ENCODE results near the gene SORBS1.

Gene SORBS1

GRCh38 chr10:95391581-95392216, 169.5 kb downstream of the SORBS1 start:
- peak; percentile 40 for DNase-seq (ENCODE audit: low read depth, low spot score)

DNA sequence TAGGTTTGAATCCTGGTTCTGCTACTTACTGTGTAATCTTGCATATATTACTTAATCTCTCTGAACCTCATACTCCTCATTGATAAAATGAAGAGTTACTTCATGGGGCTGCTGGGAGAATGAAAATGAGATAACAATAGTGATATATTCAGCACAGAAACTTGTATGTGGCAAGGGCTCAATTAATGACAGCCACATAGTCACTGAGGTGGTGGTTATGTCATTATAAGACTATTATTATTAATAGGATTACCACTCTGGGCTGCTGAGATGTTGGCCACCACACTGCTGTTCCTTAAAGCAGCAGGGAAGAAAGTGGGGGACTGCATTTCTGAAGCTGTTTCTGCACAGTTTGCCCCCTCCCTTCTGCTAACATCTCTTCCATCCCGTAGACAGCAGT, 170.0 kb downstream of the SORBS1 start:
- no peak for DNase-seq (ENCODE audit: low read depth, low spot score)

GRCh38 chr10:95389982-95390381, 171.2 kb downstream of the SORBS1 start:
- DNase-seq (ENCODE audit: low read depth, low spot score) = no peak

GRCh38 chr10:95389176-95389575, 172.0 kb downstream of the SORBS1 start:
- no peak for DNase-seq (ENCODE audit: low read depth, low spot score)

GRCh38 chr10:95388539-95388938, 172.6 kb downstream of the SORBS1 start:
- DNase-seq (ENCODE audit: low read depth, low spot score) = no peak

DNA sequence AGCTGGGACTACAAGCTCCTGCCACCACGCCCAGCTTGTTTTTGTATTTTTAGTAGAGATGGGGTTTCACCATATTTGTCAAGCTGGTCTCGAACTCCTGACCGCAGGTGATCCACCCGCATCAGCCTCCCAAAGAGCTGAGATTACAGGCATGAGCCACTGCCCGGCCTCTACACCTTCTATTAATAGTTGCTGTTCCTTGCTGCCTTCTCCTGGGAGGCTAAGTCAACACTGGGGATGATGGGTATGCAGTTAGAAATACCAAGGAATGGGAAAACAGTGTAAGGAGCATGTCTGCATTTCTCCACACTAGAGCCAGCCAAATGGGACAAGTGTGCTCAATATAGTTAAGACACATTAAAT, 173.1 kb downstream of the SORBS1 start:
- DNase-seq (ENCODE audit: low read depth, low spot score) = no peak

DNA sequence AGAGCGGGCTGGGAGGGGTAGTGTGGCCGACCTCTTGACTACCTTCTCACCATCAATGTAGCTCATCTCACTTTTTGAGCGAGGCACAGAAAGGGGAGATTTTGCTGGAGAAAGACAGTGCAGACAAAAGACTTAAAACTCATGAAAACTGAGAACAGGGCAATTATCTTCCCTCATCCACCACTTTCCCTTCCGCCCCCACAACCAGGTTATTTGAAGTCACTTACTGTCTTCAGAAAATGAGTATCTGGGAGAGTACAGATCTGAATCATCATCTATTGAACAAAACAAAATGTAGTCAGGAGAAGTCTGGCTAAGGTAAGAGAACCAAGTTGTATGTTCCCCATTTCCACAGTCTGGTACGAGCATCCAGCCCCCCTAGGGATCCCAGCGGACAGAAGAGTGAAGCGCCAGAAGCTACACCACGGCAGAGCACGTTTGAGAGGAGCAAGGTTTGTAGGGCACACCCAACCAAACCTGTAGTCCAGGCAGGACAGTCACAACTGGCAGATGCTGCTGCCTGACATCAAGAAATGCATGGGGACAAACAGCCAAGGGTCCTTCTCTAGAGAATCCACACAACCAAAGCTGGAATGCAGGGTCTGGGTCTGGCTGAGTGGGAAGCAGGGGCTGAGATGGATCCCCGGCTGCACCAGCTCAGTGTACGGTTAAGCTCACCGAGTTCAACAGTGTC, 177.0 kb downstream of the SORBS1 start:
- no peak for DNase-seq (ENCODE audit: low read depth, low spot score)

GRCh38 chr10:95382596-95382995, 178.6 kb downstream of the SORBS1 start:
- DNase-seq (ENCODE audit: low read depth, low spot score) = no peak

DNA sequence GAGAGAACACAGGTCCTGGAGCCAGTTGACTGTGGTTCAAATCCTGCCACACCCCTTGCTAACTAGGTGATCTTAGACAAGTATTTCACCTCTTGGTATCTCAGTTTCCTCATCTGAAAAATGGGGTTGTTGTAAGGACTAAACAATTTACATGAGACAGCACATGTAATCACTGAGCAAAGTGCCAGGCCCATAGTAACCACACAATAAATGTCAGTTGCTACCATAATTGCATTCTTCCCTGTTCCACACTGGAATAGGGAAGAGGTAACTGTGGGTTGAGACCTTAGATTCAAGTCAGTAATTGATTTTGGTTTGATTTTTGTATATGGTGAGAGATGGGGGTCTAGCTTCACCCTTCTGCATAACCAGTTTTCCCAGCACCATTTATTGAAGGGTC, 179.0 kb downstream of the SORBS1 start:
- no peak for DNase-seq (ENCODE audit: low read depth, low spot score)

DNA sequence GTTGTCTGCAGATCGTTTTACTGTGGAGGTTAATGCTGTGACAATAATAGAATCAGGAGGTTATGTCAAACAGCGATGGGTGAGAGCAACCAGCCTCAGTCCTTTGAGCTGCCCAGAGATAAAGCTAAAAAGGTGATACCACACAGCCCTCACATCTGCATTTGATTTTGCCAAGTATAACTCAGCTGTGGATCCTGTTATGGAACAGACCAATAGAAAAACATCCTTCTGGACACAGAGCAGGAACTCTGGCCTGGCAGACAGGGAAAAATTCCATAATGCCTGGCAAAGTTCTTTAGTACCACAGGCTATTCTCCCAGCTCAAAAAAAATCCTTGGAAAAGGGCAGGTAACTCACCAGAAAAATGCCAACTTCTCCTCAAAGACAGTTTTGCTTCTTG, 183.2 kb downstream of the SORBS1 start:
- no peak for DNase-seq (ENCODE audit: low read depth, low spot score)

- DNase-seq (ENCODE audit: low read depth, low spot score) = no peak
These were observed 185.8 kb downstream of the SORBS1 start for GRCh38 chr10:95375418-95375817.

GRCh38 chr10:95374597-95375209, 186.5 kb downstream of the SORBS1 start:
- peak; percentile 88 for DNase-seq (ENCODE audit: low read depth, low spot score)

- no peak for DNase-seq (ENCODE audit: low read depth, low spot score)
These were observed 187.5 kb downstream of the SORBS1 start for GRCh38 chr10:95373660-95374059.

DNA sequence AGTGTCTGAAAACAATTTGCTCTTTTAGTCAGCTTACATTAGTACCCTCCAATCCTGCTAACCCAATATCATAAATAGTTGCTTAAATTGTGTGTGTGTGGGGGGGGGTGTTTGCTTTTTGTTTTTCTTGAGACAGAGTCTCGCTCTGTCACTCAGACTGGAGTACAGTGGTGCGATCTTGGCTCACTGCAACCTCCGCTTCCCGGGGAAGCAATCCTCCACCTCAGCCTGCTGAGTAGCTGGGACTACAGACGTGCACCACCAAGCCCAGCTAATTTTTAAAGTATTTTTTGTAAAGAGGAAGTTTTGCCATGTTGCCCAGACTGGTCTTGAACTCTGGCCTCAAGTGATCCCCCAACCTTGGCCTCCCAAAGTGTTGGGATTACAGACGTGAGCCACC, 196.8 kb downstream of the SORBS1 start:
- DNase-seq (ENCODE audit: low read depth, low spot score) = no peak

- DNase-seq (ENCODE audit: low read depth, low spot score) = peak; percentile 30
These were observed 197.8 kb downstream of the SORBS1 start for GRCh38 chr10:95363303-95363912.

DNA sequence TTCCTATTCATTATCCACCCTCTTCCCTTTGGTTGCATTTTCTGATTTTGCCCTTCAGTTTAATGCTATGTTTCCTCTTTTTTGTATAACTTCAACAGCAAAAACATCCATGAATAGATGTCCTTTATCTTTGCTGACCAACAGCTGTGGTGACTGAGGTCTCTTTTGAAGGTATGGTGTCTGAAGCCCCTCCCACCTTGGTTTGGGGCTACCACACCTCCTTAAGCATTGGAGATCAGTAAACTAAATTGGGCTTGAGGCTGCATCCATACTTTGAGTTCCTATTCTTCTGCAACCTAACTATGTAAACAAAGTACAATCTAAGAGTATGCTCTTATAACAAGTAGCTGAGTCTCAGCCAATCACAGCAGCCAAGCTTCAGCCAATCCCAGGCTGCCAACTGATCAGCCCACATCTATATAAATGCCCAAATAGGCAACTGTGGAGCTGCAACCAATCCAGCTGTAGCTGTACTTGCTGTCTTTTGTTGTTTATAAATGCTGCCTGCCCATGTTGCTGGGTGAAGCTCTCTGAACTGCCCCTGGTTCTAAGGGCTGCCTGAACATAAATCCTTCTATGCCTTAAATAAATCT, 201.0 kb downstream of the SORBS1 start:
- peak; percentile 18 for DNase-seq (ENCODE audit: low read depth, low spot score)

- no peak for DNase-seq (ENCODE audit: low read depth, low spot score)
These were observed 201.7 kb downstream of the SORBS1 start for GRCh38 chr10:95359466-95359865.

DNA sequence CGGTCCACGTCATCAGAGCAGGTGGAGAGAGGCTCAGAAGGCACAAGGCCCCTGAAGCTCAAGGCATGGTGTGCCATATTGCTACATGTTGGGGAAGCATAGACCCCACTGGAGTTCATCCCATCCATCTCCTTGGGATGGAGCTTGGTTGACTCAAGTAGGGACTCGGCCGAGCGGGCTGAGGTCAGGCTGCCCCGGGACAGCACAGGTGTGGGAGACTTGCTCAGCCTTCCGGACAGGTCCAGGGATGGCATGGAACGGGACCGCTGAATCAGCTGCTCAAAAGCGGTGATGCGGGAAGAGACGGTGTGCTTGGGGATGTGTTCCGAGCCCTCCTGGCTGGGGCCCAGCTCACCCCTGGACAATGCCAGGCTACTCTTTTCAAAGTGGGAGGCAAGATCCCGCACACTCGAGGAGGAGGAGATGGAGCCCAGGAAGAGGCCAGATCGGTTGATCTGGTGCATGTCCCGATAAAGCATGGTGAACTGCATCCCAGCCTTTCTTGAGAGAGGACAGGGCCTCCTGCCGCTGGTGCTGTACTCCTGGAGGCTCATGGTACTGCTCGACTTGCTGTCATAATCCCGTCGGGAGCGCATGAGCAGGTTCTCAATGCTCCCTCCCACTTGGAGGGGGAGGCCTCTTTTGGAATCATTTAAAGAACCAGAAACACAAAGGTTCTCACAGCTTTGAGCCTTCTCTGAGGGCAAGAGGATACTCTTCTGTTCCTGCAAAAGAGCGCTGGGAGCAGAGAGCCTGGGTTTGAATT, 204.8 kb downstream of the SORBS1 start:
- DNase-seq (ENCODE audit: low read depth, low spot score) = no peak

GRCh38 chr10:95355301-95355700, 205.9 kb downstream of the SORBS1 start:
- no peak for DNase-seq (ENCODE audit: low read depth, low spot score)

- no peak for DNase-seq (ENCODE audit: low read depth, low spot score)
These were observed 207.1 kb downstream of the SORBS1 start for GRCh38 chr10:95354110-95354509.

- DNase-seq (ENCODE audit: low read depth, low spot score) = no peak
These were observed 208.0 kb downstream of the SORBS1 start for GRCh38 chr10:95353123-95353522.

DNA sequence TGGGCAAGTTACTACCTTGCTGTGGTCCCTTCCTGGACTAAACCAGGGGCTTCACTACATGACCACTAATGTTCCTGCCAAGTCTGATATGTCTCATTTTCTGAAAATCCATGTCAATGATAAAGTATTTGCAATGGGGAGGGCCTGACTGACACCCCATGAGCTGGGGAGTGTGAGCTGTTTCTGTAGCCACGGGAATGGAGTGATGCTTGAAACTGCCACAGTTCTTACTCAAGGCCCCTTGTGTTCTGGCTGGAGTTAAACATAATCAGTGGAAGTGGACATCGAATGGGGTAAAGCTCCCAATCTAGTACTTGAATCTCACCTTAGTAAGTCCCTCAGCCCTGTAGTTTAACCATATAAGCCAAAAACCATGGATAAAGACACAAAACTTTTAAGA, 208.5 kb downstream of the SORBS1 start:
- DNase-seq (ENCODE audit: low read depth, low spot score) = no peak
